GM19035 (cell line): Measurements from ENCODE around the gene ELOVL6.
"Not testable (repeated sequence)": the region's sequence is repeated elsewhere in the genome, so short reads cannot be mapped to it uniquely, and the experiment has no call there.

Experiments used
- ATAC-seq: cut with Tn5 transposase; IDR thresholded peaks from one replicate; pipeline ENCODE4 v1.9.1; 2021; ENCODE audit not compliant: unreplicated experiment

The ELOVL6 gene

GRCh38 chr4:110163327-110164069 is 34.9 kb downstream of the ELOVL6 start:
- no peak for ATAC-seq

GRCh38 chr4:110160618-110161017 is 37.8 kb downstream of the ELOVL6 start:
- no peak for ATAC-seq

DNA sequence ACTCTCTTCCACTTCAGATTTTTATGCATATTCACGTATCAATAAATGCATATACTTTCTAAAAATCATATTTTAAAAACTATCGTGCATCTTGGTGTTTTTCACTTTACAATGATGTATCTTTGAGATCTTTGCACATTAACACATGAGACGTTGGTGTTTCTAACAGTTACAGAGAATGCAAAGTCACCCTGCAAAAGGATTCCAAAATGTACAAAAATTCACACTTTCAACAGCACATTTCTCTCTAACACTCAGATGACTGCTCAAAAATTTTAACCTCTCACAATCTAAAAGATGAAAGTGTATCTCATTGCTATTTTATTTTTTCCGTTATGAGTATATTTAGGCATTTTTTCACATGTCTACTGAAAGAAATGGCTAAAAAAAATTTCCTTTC is 38.9 kb downstream of the ELOVL6 start:
- ATAC-seq: no peak

DNA sequence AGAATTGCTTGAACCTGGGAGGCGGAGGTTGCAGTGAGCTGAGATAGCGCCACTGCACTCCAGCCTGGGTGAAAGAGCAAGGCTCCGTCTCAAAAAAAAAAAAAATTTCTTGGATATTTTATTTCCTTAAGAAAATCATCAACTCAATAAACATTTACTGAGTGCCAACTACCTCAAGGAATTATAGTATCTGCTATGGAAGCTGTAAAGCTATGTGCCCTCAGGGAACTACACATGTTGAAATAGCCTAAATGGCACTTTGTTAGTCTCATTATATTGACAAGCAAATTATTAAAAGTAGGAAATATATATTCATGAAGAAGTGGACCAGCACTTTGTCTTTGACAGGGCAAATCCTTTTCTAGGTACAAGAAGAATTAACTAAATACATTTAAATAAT is 40.8 kb downstream of the ELOVL6 start:
- ATAC-seq: no peak

- ATAC-seq: not testable (repeated sequence)
Observed at GRCh38 chr4:110157166-110157565, 41.2 kb downstream of the ELOVL6 start.

- ATAC-seq: no peak
Observed at GRCh38 chr4:110156442-110156841, 42.0 kb downstream of the ELOVL6 start.

DNA sequence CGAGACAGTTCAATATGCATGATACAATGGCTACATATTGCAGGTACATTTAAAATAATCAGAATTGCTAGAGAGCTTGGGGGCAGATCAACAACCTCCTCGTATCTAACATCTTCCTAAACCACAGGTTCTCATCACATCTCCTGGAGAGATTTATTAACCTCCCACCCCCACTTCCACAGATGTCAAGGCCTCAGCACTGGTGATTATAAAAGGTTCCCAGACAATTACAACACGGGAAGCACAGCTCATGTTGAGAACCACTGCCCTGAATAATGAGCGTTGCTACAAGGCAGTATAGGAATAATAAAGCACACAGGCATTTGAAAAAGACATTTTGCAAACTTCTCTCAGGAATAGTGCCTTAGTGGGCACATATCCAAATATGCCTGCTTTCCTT is 42.8 kb downstream of the ELOVL6 start:
- ATAC-seq: no peak

GRCh38 chr4:110154582-110154981 is 43.8 kb downstream of the ELOVL6 start:
- no peak for ATAC-seq

GRCh38 chr4:110152386-110152785 is 46.0 kb downstream of the ELOVL6 start:
- ATAC-seq: no peak

GRCh38 chr4:110149089-110149488 is 49.3 kb downstream of the ELOVL6 start:
- no peak for ATAC-seq

DNA sequence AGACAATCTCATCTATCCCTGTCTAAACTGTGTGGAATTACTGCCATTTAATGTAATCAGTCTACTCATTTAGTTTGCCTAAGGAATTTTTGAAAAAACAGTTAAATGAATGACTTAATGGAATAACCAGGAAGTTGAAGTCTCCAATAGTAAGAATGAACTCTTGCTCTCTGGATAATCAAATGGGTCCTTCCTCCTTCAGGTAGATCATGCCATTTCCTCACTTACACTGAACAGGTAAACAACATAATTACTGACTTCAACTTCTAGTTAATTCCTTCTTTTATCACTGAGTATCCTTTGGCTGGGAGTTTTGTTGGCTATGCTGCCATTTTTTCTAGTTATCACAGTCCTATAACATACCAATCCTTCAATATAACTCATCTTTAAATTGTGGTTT is 56.0 kb downstream of the ELOVL6 start:
- ATAC-seq: no peak

DNA sequence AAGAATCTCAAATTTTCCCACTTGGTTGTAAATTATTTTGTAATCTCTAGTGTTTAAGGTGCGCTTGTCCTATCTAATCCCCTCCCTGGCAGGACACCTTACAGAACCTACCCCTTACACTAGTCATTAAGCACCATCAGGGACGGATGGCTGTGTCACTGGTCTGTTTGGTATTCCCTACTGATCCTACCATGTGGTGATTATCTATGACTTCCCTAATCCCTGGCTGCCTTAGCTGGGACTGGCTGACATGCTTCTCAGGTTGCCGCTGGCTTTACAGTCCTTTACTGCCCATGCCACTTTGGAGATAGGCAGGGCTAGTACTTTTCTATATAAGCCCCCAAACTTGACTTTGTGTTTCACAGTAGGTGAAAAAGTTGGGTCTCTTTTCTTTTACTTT is 58.6 kb downstream of the ELOVL6 start:
- no peak for ATAC-seq

- no peak for ATAC-seq
Observed at GRCh38 chr4:110139111-110139510, 59.3 kb downstream of the ELOVL6 start.

GRCh38 chr4:110138551-110138950 is 59.9 kb downstream of the ELOVL6 start:
- ATAC-seq: no peak

DNA sequence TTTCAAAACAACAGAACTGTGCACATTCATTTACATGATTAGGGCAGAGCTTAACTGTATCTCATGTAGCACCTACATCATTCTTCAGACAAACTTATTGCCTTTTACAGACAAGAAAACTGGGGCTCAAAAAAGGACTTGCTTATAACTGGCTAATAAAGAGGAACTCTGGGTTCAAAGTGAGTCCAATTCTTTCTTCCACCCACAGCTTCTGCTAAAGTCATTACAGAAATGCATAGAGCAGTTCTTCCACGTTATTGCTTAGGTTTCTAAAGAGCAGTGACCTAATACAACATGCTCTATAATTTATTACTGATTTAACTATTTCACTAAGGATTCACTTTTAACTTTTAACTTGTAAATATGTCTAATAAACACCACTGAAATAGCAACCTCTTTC is 60.6 kb downstream of the ELOVL6 start:
- no peak for ATAC-seq

DNA sequence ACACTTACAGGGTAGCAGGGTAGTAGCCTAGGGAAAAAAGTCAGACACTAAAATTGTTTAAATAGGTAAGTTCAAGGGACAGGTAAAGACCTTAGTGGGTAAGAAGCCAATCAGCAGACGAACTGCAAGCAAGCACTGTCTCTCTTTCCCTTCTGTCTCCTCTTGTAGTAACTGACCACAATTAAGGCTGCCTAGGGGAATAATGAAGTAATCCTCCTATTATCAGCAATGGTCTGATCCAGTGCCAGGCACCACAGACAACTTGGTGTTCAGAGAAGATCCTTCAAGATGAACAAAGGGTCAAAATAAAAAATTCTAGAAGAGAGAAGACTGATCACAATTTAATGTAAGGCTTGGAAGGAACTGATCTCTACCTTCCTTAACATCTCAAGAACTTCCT is 62.9 kb downstream of the ELOVL6 start:
- no peak for ATAC-seq

- no peak for ATAC-seq
Observed at GRCh38 chr4:110135076-110135475, 63.3 kb downstream of the ELOVL6 start.

GRCh38 chr4:110134269-110134869 is 64.0 kb downstream of the ELOVL6 start:
- ATAC-seq: no peak

GRCh38 chr4:110132816-110133719 is 65.3 kb downstream of the ELOVL6 start:
- no peak for ATAC-seq

DNA sequence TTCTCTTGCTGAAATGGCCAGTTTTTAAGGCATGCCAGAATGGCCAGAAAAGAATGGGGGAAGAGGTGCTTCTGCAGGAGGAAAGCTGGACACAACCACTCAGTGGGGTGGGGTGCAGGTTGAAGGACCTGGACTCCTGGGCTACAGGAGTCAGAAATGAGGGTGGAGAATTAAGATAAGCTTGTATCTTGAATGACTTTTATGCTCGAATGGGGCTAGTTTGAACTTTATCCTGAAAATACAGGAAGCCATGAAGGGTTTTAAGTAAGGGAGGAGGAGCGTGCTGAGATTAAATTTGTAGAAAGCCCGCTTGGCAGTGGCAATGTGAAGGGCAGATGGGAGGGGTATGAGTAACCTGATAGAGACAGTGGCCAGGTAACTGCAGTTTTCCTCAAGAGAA is 66.5 kb downstream of the ELOVL6 start:
- ATAC-seq: no peak

DNA sequence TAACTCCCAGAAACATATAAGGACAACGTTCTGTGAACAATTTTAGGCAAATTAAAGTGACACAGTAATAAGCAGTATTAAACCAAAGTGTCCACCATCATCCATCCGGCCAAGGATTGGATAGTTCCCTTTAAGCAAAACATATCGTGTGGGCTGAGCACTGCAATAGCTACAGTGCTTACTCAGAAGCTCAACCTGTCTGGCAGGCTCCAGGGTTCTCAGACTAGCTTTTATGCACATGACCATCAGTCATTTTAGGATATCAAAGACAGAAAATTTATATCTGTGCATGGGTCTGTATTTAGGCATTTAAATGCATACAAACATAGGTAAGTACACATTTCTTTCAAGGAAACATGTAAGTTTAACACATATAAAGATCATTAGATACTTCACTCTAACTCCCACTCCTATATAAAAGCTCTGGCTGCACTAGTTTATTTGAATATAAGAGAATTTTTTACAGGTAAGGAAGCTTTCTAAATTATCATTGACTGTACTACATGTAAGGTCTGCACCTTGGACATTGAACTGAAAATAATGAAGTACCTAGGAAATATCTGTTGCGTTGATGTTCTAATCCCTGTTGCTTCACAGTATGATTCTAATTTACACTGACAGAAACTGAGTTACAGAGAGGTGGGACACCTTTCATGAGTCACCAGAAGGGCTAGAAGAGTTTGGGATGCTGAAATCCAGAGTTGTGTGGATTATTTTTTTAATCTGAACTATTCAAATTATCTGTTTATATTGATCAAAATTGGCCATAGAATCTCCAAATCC is 67.6 kb downstream of the ELOVL6 start:
- ATAC-seq: no peak
